ENCODE data around the gene PPFIBP2. TPM values are rescaled to one million over a fixed set of nuclear protein-coding genes. Genes with fewer than 3 reads are reported as not detected.

Gene PPFIBP2
- total and polyA plus RNA-seq, 10 donors = 17.2 to 75.1 (median 40.4) TPM

DNA sequence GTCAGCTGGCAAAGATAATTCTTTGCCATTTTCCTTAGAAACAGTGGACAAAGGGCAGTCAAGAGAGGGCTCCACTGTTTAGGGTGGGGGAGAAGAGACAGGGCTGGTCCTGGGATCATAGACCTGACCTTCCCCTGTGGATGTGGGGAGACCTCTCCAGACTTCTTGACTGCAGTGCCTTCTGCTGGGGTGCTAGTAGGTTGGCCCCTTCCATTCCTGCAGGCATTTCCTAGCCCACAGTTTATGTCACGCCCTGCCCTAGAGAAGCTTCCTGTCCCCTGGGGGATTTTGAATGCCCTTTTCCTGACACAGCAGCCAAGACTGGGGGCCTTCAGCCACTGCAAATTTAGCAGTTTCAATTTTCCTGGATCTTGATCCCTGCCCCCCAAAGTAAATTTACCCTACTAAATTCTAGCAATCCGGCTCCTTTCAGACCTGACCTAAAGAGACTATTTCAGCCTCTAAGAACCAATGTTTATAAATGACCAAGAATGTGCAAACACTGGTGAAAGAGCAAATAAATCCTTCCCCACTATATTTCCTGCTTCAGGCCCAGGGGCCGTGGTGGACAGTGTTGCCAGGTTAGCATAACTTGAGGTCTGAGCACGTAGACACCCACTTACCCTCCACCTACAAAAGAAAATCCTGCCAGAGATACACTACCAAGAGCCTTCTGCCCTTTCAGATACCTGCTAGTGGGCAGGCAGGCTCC is 58.4 kb downstream of the PPFIBP2 start:
- intact Hi-C loops (cut with DNase I; ENCODE audit: low total_unique reads) = loop anchor here (5.0 kb wide), 1 partner anchor 115 kb away; no protein-coding TSS in a partner anchor
- no peak for TF ChIP-seq POLR2A (IDR thresholded peaks at IDR 0.05)
- TF ChIP-seq, protein P1, sequence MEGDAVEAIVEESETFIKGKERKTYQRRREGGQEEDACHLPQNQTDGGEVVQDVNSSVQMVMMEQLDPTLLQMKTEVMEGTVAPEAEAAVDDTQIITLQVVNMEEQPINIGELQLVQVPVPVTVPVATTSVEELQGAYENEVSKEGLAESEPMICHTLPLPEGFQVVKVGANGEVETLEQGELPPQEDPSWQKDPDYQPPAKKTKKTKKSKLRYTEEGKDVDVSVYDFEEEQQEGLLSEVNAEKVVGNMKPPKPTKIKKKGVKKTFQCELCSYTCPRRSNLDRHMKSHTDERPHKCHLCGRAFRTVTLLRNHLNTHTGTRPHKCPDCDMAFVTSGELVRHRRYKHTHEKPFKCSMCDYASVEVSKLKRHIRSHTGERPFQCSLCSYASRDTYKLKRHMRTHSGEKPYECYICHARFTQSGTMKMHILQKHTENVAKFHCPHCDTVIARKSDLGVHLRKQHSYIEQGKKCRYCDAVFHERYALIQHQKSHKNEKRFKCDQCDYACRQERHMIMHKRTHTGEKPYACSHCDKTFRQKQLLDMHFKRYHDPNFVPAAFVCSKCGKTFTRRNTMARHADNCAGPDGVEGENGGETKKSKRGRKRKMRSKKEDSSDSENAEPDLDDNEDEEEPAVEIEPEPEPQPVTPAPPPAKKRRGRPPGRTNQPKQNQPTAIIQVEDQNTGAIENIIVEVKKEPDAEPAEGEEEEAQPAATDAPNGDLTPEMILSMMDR (IDR thresholded peaks at IDR 0.05 in 8 of 11, conservative IDR thresholded peaks at IDR 0.05 in 3 of 11) = peak in 1 of 11 experiments; percentile 5
- Histone ChIP-seq H3K4me3 (no peak overlapping the region), H3K36me3 (peaks cover 0 to 17% (median 2%) of the 10 kb centered on the region in 6 donors), H3K27ac (peak overlapping the region in 1 of 8 donors; percentile 23), H3K4me1 (peaks cover 13 to 58% (median 31%) of the 10 kb centered on the region in 6 donors), H3K9me3 (peaks cover 0 to 8% (median 0%) of the 10 kb centered on the region in 8 donors), H3K27me3 (replicated peaks in 1 of 7) (peaks cover 0 to 63% (median 14%) of the 10 kb centered on the region in 7 donors)
- no peak for DNase-seq
- WGBS, 5 donors = 62 to 79% (median 69%) methylated on average over 4 of the region's 4 CpGs

DNA sequence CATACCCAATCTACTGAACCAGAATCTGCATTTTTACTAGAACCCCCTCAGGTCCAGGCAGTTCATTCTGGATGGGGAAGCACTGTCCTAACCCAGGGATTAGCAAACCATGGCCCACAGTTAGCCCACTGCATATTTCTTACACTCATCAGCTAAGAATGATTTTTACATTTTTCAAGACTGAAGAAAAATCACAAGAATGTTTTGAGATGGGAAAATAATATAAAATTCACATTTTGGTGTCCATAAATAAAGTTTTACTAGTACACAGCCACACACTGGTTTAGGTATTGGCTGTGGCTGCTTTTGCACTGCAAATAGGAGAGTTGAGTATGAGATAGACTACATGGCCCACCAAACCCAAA is 59.4 kb downstream of the PPFIBP2 start:
- Histone ChIP-seq H3K36me3 (peaks cover 0 to 7% (median 0%) of the 10 kb centered on the region in 6 donors), H3K9me3 (peaks cover 0 to 4% (median 0%) of the 10 kb centered on the region in 8 donors), H3K27ac (no peak overlapping the region), H3K27me3 (replicated peaks in 1 of 7) (peaks cover 0 to 66% (median 14%) of the 10 kb centered on the region in 7 donors), H3K4me3 (no peak overlapping the region), H3K4me1 (peaks cover 23 to 68% (median 40%) of the 10 kb centered on the region in 6 donors)
- intact Hi-C loops (cut with DNase I; ENCODE audit: low total_unique reads) = loop anchor here (5.0 kb wide), 1 partner anchor 114 kb away; no protein-coding TSS in a partner anchor
- TF ChIP-seq POLR2A (IDR thresholded peaks at IDR 0.05) (no peak), POLR2AphosphoS5 (IDR thresholded peaks at IDR 0.05) (no peak)
- TF ChIP-seq, protein P1 (IDR thresholded peaks at IDR 0.05 in 8 of 11, conservative IDR thresholded peaks at IDR 0.05 in 3 of 11) = no peak
- no peak for DNase-seq

DNA sequence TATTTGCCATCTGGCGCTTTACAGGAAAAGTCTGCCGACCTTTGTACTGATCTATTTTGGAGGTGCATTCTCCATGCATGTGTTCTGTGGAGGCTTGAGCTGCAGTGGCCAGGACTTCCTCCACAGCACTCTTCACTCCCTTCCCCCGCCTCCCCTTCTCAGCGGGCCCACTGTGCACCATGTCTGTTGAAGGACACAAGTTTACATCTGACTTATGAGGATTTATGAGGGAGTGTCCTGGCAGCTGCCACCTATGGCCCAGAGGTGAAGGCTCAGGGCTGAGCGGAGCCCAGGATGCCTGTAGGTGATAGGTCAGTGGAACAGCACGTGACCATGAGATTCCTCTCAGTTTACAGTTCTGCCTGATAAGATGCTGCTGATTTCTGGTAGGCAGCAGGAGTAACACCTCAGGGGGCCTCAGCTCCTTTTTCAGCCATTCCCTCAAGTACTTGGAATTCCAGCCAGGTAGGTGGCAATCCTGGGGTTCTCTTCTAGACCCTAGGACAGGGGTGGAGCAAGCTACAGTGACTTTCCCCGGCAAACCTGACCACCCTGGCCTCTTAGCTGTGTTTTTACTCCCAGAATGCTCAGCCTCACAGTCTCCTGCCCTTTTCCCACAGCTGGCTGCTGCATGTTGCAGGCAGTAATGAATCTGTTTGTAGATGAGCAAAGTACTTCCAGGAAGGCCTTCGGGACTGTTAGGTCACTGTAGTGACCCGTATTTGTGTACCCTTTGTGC is 59.9 kb downstream of the PPFIBP2 start:
- Histone ChIP-seq H3K4me1 (peaks cover 27 to 74% (median 45%) of the 10 kb centered on the region in 6 donors), H3K4me3 (no peak overlapping the region), H3K9me3 (no peaks in the 10 kb centered on the region), H3K27ac (peak overlapping the region in 3 of 8 donors; percentile 4 to 26 (median 7)), H3K36me3 (peaks cover 0 to 1% (median 0%) of the 10 kb centered on the region in 6 donors), H3K27me3 (replicated peaks in 1 of 7) (peaks cover 0 to 68% (median 14%) of the 10 kb centered on the region in 7 donors)
- intact Hi-C loops (cut with DNase I; ENCODE audit: low total_unique reads) = loop anchor here (5.0 kb wide), 1 partner anchor 114 kb away; no protein-coding TSS in a partner anchor
- no peak for DNase-seq
- TF ChIP-seq, protein P1 (IDR thresholded peaks at IDR 0.05 in 8 of 11, conservative IDR thresholded peaks at IDR 0.05 in 3 of 11) = no peak
- TF ChIP-seq POLR2AphosphoS5 (IDR thresholded peaks at IDR 0.05) = no peak
- TF ChIP-seq POLR2A (IDR thresholded peaks at IDR 0.05) = no peak
- 48 to 67% (median 66%) methylated on average over 8 to 9 of the region's 9 CpGs for WGBS, 5 donors
